Stomach (tissue), 4 donors: Measurements from ENCODE around the gene KDELR3.

Experiments used
- EP300 ChIP-seq: sonication (generic); formaldehyde crosslinking; IDR thresholded peaks from one replicate; pipeline ENCODE4 v1.6.1; 2017; ENCODE audit warnings: antibody characterized with exemption
- POLR2A ChIP-seq, 4 donors: fragments of 450-650 bp; IDR thresholded peaks; one replicate each; pipeline ENCODE4 v1.6.1; 2016; ENCODE audit warnings: antibody characterized with exemption in 4 of 4, control low read depth in 2 of 4, mild to moderate bottlenecking in 1 of 4, moderate library complexity in 1 of 4
- TF ChIP-seq, protein P1 (sequence below), 7 experiments: fragments of 450-650 bp in 4 of 7; fragments of 200-600 bp in 3 of 7; sonication (generic) in 3 of 7; IDR thresholded peaks; one replicate each; pipeline ENCODE4 v1.5.1; 2016 to 2019; ENCODE audit warnings: antibody characterized with exemption in 7 of 7, control low read depth in 2 of 7, mild to moderate bottlenecking in 1 of 7

DNA sequence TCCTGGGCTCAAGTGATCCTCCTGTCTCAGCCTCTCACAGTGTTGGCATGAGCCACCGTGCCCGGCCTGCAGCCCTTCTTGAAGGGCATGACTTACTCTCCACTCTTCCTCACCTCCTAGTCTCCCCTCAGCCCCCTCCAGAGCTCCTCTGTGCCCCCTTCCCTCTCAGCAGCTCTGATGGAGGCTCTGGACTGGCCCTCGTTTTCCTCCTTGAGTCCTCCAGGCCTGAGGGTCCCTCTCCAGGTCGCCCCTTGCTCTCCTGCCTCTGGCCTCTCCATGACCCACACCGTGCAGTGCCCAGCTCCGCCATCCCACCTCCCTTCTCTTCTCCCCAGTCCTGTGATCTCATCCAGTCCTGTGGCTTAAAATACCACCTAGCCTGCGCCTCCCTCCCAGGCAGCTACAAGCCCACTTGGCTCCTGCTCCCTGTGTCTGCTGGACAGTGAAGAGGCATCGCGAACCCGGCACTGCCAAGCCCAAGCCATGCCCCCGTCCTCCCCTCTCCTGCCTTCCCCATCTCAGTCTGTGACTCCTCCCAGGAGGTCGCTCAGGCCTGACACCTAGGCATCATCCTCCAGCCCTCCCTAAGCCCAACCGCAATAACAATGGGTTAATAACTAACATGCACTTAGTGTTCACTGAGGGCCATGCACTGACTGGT lies 24.8 kb upstream of the KDELR3 start:
- no peak for TF ChIP-seq POLR2A (IDR thresholded peaks at IDR 0.05)
- TF ChIP-seq EP300, result no peak
- TF ChIP-seq, protein P1, sequence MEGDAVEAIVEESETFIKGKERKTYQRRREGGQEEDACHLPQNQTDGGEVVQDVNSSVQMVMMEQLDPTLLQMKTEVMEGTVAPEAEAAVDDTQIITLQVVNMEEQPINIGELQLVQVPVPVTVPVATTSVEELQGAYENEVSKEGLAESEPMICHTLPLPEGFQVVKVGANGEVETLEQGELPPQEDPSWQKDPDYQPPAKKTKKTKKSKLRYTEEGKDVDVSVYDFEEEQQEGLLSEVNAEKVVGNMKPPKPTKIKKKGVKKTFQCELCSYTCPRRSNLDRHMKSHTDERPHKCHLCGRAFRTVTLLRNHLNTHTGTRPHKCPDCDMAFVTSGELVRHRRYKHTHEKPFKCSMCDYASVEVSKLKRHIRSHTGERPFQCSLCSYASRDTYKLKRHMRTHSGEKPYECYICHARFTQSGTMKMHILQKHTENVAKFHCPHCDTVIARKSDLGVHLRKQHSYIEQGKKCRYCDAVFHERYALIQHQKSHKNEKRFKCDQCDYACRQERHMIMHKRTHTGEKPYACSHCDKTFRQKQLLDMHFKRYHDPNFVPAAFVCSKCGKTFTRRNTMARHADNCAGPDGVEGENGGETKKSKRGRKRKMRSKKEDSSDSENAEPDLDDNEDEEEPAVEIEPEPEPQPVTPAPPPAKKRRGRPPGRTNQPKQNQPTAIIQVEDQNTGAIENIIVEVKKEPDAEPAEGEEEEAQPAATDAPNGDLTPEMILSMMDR (IDR thresholded peaks at IDR 0.05), result no peak
